Activated CD8-positive, alpha-beta memory T cell treated with anti-CD3 and anti-CD28 coated beads, Interleukin-2, amount 10 ng/mL, durations not matched to agents 7 days and 5 days (primary cell): Measurements from ENCODE around the gene CIRBP. TPM values are rescaled to one million over a fixed set of nuclear protein-coding genes. Genes with fewer than 3 reads are reported as not detected.
A peak's percentile ranks its signal among the peaks of the same experiment; 100 is the strongest.

Experiments
- ATAC-seq: fragments of 150-1000 bp; cut with Tn5 transposase; one replicate; pipeline ENCODE4 v1.10.0; 2021; ENCODE audit warnings: moderate library complexity
- CTCF ChIA-PET: fragments of 350-600 bp; sonication (Branson Sonifier 250); formaldehyde crosslinking; loops from one replicate; lab custom pipeline; 2021; ENCODE audit warnings: antibody characterized with exemption; lab: Charles Lee
- DNase-seq: peaks from one replicate; pipeline ENCODE4 v3.0.0-alpha.2; 2020
- H3K27ac Mint-ChIP-seq: one replicate; pipeline ENCODE4 v1.8.0; 2021; ENCODE audit warnings: mild to moderate bottlenecking, mixed read lengths
- H3K27me3 Mint-ChIP-seq: one replicate; pipeline ENCODE4 v1.8.0; 2021; ENCODE audit warnings: mixed read lengths
- H3K36me3 Mint-ChIP-seq: one replicate; pipeline ENCODE4 v1.8.0; 2021; ENCODE audit warnings: mild to moderate bottlenecking, mixed read lengths
- H3K4me1 Mint-ChIP-seq: one replicate; pipeline ENCODE4 v1.8.0; 2021; ENCODE audit warnings: mixed read lengths
- H3K4me3 Mint-ChIP-seq: one replicate; pipeline ENCODE4 v1.8.0; 2021; ENCODE audit warnings: mild to moderate bottlenecking, moderate library complexity, mixed read lengths
- H3K9me3 Mint-ChIP-seq: one replicate; pipeline ENCODE4 v1.8.0; 2022; ENCODE audit warnings: low read depth, mixed read lengths
- total RNA-seq, 2 experiments: library from RNA; stranded (reverse); gene quantifications; one replicate each; pipeline ENCODE4 v1.2.3, GENCODE V29; 2021

The CIRBP gene
- total RNA-seq, 2 experiments from 2014 or later: 189 to 210 TPM

DNA sequence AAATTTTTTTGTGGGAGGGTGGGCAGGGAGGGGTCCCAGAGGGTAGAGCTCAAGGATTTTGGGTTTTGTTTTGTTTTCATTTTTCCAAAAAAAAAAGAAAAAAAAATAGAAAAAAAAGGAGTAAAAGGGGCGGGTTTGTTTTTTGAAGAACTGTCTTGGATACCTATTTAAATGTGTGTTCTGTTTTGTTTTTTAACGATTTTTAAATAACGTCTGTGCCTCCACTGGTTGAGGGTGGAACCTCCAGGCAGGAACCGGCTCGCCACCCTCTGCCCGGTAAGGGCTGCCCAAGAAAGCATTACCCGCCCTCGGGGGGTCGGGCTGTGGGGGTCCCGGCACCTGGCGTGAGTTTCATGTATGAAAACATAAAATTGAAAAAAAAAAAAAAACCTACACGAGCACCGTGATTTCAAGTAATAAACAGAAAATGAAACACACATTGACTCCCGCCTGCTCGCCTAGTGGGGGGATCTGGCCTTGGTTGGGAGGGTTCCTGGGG lies 10.4 kb upstream of the CIRBP start:
- peaks cover 22% of the 10 kb centered on the region for H3K36me3 Mint-ChIP-seq
- H3K27ac Mint-ChIP-seq: peak overlapping the region; percentile 95

DNA sequence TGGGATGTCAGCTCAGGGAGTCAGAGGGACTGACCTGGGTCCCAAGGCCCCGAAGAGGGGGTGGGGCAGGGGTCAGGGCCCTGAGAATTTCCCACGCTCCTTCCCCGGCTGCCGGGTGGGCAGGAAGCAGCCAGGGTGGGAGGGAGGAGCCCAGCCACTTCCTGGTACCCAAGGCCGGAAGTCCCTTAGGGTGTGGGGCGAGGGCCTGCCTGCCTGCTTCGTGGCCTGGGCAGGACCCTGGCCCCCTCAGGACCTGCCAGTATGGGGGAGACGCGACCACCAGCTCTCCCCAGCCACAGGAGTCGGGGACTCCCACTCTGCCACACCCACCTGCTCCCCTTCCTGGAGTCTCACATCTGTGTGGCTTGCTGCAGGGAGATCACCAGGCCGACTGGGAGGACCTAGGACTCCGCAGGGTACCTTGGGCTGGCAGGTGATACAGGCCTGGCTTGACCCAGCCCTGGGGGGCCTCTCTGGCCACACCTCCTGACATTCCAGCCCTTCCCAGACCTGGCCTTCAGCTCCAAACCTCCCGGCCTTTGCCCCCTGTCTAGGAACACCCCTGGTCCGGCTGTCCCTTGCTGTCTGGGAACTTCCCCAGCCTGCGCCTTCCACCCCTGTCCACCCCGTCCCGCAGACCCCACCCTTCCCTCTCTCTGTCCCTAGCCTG lies 9.8 kb upstream of the CIRBP start:
- DNase-seq: peak; percentile 90
- peak; percentile 48 for ATAC-seq
- CTCF ChIA-PET: interaction anchor here (0.9 to 17.8 kb wide), 4 partner anchors 10 to 17 kb away, joined by 3 to 723 read pairs (median 4); partner anchors contain the start of genes ATP5F1D, CBARP, CIRBP and FAM174C
- Mint-ChIP-seq H3K36me3 (peaks cover 19% of the 10 kb centered on the region), H3K27me3 (no peaks in the 10 kb centered on the region), H3K4me3 (peak overlapping the region; percentile 81), H3K4me1 (peaks cover 54% of the 10 kb centered on the region), H3K9me3 (no peaks in the 10 kb centered on the region), H3K27ac (peak overlapping the region; percentile 95)

More for the DNA sequence above, 10.4 kb upstream of the CIRBP start:
- H3K27me3 Mint-ChIP-seq: no peaks in the 10 kb centered on the region
- DNase-seq: no peak
- peak; percentile 0 for ATAC-seq
- H3K4me1 Mint-ChIP-seq: peaks cover 54% of the 10 kb centered on the region
- H3K4me3 Mint-ChIP-seq: peak overlapping the region; percentile 81
- H3K9me3 Mint-ChIP-seq: no peaks in the 10 kb centered on the region
- CTCF ChIA-PET: interaction anchor here (0.9 to 17.8 kb wide), 5 partner anchors 8 to 16 kb away, joined by 3 to 723 read pairs (median 4); partner anchors contain the start of genes ATP5F1D, CBARP, CIRBP and FAM174C

DNA sequence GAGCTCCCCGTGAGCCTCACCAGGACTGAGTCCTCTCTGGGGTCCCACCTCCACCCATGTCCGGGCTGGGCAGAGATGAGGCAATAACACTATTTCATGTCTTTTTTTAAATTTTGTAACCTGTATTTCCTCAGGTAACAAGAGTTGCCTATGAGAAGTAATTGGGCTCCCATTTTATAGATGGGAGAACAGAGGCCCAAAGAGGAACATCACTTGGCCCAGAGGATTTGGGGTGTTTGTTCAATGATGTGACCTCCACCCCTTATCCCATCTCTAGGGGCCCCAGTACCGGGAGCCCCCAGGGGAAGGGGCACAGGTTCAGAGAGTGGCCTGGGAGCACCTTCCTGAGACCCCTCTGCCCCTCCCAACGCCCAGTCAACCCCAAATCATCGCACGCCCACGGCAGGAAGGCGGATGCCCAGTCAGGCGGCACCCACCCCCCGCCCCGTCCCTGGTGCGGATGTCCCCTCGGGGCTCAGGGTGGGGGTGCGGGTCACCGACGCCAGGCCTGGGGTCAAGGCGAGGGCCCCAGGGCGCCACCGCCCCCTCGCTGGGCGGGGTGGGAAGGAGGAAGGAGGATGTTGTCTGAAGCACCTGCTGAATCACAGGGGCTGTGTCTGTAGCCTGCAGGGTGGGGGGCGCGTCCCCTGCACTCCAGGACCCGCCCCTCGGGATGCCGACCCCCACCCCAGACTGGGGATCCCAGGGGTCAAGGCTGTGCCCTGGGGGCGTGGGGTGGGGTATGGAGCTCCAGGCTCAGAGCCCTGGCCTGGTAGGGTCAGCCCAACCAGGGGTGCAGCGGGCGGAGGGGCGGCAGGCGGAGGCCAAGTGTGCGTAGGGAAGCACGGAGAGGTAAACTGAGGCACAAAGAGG lies 9.0 kb upstream of the CIRBP start:
- peaks cover 48% of the 10 kb centered on the region for H3K4me1 Mint-ChIP-seq
- DNase-seq: peak; percentile 77
- H3K9me3 Mint-ChIP-seq: no peaks in the 10 kb centered on the region
- H3K27ac Mint-ChIP-seq: peak overlapping the region; percentile 95
- CTCF ChIA-PET: interaction anchor here (0.6 to 17.8 kb wide), 5 partner anchors 9 to 163 kb away, joined by 3 to 723 read pairs (median 4); partner anchors contain the start of genes ATP5F1D, CBARP, CIRBP and FAM174C
- peaks cover 11% of the 10 kb centered on the region for H3K36me3 Mint-ChIP-seq
- H3K4me3 Mint-ChIP-seq: peak overlapping the region; percentile 96
- ATAC-seq: peak; percentile 18
- no peaks in the 10 kb centered on the region for H3K27me3 Mint-ChIP-seq

GRCh38 chr19:1260749-1261537 lies 8.2 kb upstream of the CIRBP start:
- DNase-seq (peak; percentile 98), ATAC-seq (peak; percentile 78)
- CTCF ChIA-PET: interaction anchor here (0.6 to 17.8 kb wide), 4 partner anchors 8 to 164 kb away, joined by 3 to 723 read pairs (median 8); partner anchors contain the start of genes ATP5F1D and CBARP
- Mint-ChIP-seq H3K36me3 (peaks cover 7% of the 10 kb centered on the region), H3K9me3 (no peaks in the 10 kb centered on the region), H3K27me3 (no peaks in the 10 kb centered on the region), H3K4me3 (peak overlapping the region; percentile 96), H3K27ac (peak overlapping the region; percentile 98), H3K4me1 (peaks cover 53% of the 10 kb centered on the region)

- DNase-seq: no peak
- ATAC-seq: no peak
- peak overlapping the region; percentile 98 for H3K27ac Mint-ChIP-seq
- peak overlapping the region; percentile 96 for H3K4me3 Mint-ChIP-seq
- H3K4me1 Mint-ChIP-seq: peaks cover 53% of the 10 kb centered on the region
- H3K9me3 Mint-ChIP-seq: no peaks in the 10 kb centered on the region
- CTCF ChIA-PET: interaction anchor here (0.8 to 17.8 kb wide), 5 partner anchors 8 to 19 kb away, joined by 3 to 723 read pairs (median 3); partner anchors contain the start of genes ATP5F1D, CBARP and FAM174C
- H3K27me3 Mint-ChIP-seq: no peaks in the 10 kb centered on the region
- H3K36me3 Mint-ChIP-seq: peaks cover 7% of the 10 kb centered on the region
Observed at GRCh38 chr19:1261538-1261797, 7.7 kb upstream of the CIRBP start.

DNA sequence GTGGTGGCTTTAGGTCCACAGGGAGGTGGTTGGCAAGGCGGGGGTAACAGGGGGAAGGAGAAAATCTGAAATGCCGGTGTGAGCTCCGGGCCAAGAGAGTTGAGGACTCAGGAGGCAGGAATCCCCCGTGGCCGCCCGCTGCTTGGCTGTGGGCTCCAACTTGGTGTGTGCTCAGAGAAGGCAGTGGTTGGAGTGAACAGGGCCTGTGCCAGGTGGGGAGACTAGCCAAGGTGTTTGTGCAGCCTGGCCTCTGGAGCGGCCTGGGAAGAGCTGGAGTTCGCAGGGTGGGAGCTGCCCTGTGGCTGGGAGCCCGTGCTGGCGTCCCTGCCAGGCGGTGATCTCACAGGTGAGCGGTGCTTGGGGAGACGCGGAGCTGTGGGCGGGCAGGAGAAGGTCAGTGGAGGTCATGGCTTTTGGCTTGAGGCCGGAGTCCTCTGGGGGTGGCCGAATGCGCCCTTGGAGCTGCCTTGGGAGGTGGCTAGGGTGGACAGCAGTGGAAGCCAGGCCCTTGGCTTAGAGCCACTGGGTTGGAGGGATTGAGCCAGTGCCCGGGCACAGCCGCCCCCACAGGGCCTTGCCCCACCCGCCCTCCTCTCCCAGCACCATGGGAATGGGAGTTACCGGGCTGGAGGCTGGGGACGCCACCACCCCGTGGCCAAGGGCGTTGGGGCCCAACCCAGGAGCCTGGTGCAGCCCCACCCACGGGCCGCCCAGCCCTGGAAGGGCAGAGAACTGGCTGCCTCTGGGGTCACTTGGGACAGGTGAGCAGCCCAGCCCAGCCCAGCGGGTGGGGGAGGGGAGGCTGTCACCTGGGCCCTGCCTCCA lies 7.1 kb upstream of the CIRBP start:
- H3K36me3 Mint-ChIP-seq: peaks cover 7% of the 10 kb centered on the region
- no peaks in the 10 kb centered on the region for H3K9me3 Mint-ChIP-seq
- DNase-seq: no peak
- CTCF ChIA-PET: interaction anchor here (0.8 to 17.8 kb wide), 5 partner anchors 9 to 19 kb away, joined by 3 to 723 read pairs (median 3); partner anchors contain the start of genes ATP5F1D, CBARP and FAM174C
- no peaks in the 10 kb centered on the region for H3K27me3 Mint-ChIP-seq
- ATAC-seq: no peak
- peak overlapping the region; percentile 96 for H3K4me3 Mint-ChIP-seq
- peak overlapping the region; percentile 98 for H3K27ac Mint-ChIP-seq
- peaks cover 53% of the 10 kb centered on the region for H3K4me1 Mint-ChIP-seq

- ATAC-seq (no peak), DNase-seq (no peak)
- H3K27me3 Mint-ChIP-seq: peaks cover 2% of the 10 kb centered on the region
- CTCF ChIA-PET: interaction anchor here (1.5 to 17.8 kb wide), 3 partner anchors 9 to 20 kb away, joined by 3 to 723 read pairs (median 12); partner anchors contain the start of genes ATP5F1D and CBARP
- H3K4me3 Mint-ChIP-seq: peak overlapping the region; percentile 36
- H3K36me3 Mint-ChIP-seq: peaks cover 3% of the 10 kb centered on the region
- H3K4me1 Mint-ChIP-seq: peaks cover 56% of the 10 kb centered on the region
- peak overlapping the region; percentile 79 for H3K27ac Mint-ChIP-seq
- no peaks in the 10 kb centered on the region for H3K9me3 Mint-ChIP-seq
Observed at GRCh38 chr19:1262623-1263123, 6.5 kb upstream of the CIRBP start.

DNA sequence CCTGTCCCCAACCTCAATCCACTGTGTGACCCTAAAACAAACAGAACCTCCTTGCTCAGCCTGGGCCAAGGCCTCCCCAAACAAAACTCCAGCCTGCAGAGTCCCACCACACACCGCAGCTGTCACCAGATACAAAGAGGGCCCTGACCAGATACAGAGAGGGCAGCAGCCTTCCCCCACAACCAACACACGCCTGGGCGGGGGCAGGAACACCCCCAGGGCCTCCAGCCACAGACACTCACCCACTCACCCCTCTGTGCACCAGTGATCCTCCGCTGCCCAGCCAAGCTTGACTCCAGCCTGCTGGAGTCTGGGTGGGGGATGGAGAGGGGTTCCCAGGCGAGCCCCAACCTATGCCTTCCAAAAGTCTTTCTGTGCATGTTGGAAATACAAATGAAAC lies 5.9 kb upstream of the CIRBP start:
- DNase-seq: no peak
- H3K4me3 Mint-ChIP-seq: no peak overlapping the region
- ATAC-seq: no peak
- H3K36me3 Mint-ChIP-seq: no peaks in the 10 kb centered on the region
- peaks cover 56% of the 10 kb centered on the region for H3K4me1 Mint-ChIP-seq
- H3K27me3 Mint-ChIP-seq: peaks cover 2% of the 10 kb centered on the region
- CTCF ChIA-PET: interaction anchor here (1.6 to 17.8 kb wide), 2 partner anchors 16 to 21 kb away, joined by 3 to 723 read pairs; partner anchors contain the start of genes ATP5F1D and CBARP
- peak overlapping the region; percentile 69 for H3K27ac Mint-ChIP-seq
- H3K9me3 Mint-ChIP-seq: no peaks in the 10 kb centered on the region

GRCh38 chr19:1264801-1265614 lies 4.1 kb upstream of the CIRBP start:
- ATAC-seq: no peak
- no peak for DNase-seq
- peaks cover 3% of the 10 kb centered on the region for H3K36me3 Mint-ChIP-seq
- H3K4me3 Mint-ChIP-seq: no peak overlapping the region
- H3K27ac Mint-ChIP-seq: peak overlapping the region; percentile 78
- H3K9me3 Mint-ChIP-seq: no peaks in the 10 kb centered on the region
- CTCF ChIA-PET: interaction anchor here (4.5 to 17.8 kb wide), 2 partner anchors 11 to 22 kb away, joined by 88 to 723 read pairs; partner anchors contain the start of genes ATP5F1D and CBARP
- peaks cover 2% of the 10 kb centered on the region for H3K27me3 Mint-ChIP-seq
- H3K4me1 Mint-ChIP-seq: peaks cover 53% of the 10 kb centered on the region

- H3K36me3 Mint-ChIP-seq: peaks cover 9% of the 10 kb centered on the region
- DNase-seq (peak; percentile 84), ATAC-seq (peak; percentile 1)
- CTCF ChIA-PET: interaction anchor here (0.9 to 17.8 kb wide), 9 partner anchors 9 to 243 kb away, joined by 3 to 723 read pairs (median 6); partner anchors contain the start of genes ATP5F1D, CBARP and FAM174C
- H3K4me1 Mint-ChIP-seq: peaks cover 56% of the 10 kb centered on the region
- H3K9me3 Mint-ChIP-seq: no peaks in the 10 kb centered on the region
- peaks cover 2% of the 10 kb centered on the region for H3K27me3 Mint-ChIP-seq
- peak overlapping the region; percentile 76 for H3K27ac Mint-ChIP-seq
- peak overlapping the region; percentile 59 for H3K4me3 Mint-ChIP-seq
Observed at GRCh38 chr19:1265615-1266128, 3.5 kb upstream of the CIRBP start.
